Measurements from ENCODE around the gene MSH2.
A peak's percentile ranks its signal among the peaks of the same experiment; 100 is the strongest.

The MSH2 gene

DNA sequence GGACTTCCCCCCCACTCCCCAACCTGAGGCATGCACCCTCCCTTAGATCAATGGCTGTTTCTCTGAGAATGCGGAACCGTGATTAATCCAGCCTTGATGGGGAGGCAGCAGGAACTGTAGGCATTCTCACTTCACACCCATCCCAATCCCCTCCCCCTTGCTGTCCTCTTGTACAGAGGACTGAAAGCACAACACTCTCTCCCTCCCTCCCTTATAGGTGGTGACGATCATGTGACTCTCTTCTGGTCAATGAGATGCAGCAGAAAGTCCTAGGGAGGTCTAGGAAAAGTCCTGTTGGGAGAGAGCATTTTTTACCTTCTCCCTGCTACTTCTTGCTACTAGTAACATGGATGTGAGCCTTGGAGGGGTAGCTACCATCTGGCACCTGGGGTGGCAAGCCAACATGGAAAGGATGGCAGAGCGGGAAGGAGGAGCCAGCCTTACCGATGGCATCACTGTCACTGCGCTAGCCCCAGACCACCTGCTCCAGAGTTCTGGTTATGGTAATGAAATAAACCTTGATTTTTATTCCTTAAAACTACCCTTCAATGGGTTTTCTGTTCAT lies 106.9 kb downstream of the MSH2 start:
- DNase-seq, result no peak

DNA sequence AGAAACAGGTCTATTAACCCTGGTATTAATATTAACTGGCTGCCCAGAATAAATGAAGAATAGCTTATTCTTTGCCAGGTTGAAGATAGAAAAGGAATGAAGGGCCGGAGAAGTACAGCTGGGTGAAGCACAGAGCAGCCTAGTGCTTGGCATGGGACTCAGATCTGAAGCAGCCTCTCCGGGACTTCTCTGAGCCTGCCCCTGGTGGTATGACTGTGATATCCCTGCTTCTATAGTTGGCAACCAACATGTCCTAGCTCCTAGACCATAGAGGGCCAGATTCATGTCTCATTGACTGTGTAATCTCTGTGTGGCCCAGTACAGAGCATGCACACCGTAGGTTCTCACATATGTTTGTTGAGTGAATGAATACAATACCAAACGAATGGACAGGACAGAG lies 107.8 kb downstream of the MSH2 start:
- DNase-seq, result no peak

DNA sequence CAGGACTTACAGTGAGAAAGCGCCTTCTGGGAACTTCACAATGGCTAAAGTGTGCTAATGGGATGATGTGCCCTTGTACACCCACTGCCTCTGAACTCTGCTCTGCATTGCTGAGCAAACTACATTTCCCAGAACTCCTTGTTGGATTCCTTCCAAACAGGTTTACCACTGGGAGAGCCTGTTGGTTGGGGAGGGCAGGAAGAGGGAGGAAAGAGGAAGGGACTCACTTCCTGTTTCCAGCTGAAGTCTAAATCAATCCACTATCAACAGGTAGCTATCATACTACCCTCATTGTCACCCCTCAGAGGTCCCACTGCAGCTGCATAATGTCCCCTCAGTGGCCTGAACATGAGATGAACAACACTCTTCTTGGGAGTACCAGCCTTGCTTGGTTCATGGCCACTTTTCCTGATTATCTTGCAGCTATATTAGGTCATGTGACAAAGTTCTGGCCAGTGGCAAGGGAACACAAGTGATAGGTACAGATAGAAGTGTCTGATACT lies 109.7 kb downstream of the MSH2 start:
- no peak for DNase-seq

DNA sequence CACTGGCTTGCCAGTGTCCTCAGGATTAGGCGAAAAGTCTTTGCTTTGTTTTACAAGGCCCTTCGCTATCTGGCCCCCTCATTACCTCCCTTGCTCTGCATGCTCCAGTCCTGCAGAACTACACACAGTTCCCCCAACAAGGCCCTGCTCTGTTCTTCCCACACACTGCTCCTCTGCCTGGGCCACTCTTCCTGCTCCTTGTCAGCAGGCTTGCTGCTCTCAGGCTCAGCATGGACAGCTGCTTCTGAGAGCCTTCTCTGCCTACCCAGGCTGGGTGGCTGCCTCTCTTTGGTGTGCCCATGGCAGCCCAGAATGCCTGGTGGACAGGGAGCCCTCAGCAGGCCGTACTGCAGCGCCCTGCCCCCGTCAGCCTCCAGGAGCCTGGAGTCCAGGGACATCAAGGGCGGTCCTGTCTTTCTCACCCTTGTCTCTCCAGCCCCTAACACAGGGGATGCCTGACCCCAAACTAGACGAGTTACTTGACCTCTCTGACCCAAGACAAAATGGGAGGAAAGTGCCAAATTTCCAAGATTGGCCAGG lies 111.1 kb downstream of the MSH2 start:
- DNase-seq, result no peak

DNA sequence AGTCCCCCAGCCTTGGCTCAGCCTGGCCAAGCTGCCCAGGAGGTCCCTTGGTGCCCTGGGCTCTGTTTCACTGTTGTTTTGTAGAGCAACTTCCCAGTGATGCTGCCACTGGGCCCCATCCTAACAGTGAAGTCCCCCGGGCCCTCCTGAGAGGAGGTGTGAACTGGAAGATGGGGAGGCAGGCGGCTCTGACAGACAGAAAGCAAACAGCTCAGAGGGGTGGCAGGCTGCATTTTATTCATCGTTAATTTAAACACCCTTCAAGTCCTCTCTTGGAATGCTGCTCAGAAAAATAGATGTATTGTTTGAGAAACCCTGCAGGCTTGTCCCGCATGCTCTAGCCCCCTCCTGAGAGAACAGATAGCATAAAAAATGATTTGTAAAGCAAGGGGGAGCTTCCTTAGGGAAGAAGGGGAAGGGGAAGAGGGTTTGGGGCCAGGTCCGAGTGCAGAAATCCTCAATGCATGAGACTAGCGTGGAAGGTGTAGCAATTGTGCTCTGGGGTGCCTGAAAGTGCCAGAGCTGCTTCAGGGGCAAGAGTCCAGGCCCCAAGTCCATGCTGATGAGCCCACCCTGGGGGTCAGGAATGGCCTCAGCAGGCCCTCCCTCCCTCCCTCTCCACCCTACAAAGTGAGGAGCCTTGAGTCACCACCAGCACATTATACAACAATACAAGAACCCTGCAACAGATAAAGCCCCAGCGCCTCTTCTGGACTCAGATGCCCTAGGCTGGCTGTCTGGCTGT lies 113.6 kb downstream of the MSH2 start:
- DNase-seq, result no peak

DNA sequence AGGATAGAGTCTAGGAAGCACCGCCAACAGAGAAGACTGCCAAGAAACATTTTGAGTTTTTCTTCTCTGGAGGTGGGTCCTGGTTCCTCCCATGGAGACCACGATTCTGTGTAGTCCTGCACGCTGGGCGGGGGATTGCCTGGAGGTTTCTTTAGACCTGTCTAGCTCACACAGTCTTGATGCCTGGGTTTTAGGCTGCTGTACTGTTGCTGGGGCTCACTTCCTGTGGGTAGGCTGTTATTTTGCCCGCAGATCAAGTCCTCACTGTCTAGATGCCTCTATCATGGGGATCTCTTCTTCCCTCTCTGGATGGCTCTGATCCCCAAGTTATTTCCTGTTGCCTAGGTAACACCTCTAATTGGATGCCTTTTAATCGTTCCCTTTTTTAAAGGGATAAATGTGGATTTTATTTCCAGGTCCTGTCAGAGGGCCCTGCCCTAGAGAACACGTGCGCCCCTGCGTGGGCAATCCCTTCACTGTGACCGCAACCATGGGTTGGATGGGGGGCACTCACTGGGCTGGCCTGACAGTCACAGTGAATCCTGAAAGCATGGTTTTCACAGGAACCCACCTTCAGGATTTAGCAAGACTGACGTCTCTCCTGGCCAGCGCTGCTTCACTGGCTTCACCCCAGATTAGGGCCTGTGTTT lies 115.7 kb downstream of the MSH2 start:
- DNase-seq, result no peak

DNA sequence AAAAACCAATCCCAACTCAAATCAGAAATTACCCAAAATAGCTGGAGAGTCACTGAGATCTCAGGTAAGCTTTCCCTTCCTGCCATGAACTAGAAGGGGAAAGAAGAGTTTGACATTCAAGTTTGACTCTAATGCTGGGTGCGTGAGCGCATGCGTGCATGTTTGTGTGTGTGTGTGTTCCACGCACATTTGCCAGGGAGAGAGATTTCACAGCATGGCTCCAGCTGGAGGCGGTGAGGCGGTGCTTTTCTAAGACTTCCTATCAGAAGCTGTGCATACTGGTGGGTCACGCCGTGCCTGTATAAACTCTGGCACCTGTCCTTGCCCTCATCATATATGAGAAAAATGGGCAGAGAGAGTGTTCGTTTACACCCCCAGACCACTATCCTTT lies 116.2 kb downstream of the MSH2 start:
- no peak for DNase-seq

DNA sequence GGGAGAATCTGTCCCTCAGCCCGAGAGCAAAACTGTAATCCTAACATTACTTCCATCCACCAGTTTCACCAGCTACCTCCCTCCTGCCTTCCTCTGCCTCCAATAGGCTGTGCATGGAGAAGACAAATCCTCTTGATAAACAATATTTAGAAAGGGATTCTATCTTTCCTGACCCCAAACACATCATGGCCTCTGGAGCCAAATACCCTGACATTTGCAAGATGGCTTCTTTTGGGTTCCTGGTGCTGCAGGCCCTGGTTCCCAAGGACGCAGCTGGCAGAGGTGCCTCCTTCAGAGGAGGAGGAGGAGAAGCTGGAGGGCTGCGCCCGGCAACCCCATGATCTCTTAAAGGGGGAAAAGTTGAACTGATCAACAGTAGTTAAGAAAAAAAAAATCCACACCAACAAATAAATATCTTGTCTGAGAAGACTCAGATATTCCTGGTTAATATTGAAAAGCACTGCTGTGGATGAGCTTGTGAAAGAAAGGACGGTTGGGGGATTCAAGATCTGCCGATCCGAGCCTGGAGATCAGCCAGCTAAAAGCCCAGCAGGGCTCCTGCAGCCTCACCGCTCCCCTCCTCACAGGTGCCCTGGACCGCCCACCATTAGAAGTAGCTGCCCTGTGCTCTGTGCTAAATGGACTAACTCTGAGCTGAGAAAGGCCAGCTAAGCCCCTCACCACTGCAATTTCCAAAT lies 116.8 kb downstream of the MSH2 start:
- no peak for DNase-seq

DNA sequence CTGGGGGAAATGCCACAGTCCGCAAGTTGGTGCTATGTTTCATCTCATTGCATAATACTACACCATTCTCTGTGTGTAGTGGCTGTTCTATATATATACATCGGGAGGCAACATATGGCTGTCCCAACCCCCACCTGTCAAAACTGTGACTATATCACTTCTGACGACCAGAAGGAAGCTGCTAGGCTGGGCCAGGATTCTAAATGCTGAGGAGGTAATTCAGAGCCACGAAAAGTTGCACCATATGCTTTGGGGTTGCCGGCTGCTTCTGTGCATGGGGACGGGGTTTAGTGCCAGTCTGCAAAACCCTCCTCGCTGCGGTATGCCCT lies 117.3 kb downstream of the MSH2 start:
- DNase-seq, result peak in 1 of 5 donors; percentile 14

DNA sequence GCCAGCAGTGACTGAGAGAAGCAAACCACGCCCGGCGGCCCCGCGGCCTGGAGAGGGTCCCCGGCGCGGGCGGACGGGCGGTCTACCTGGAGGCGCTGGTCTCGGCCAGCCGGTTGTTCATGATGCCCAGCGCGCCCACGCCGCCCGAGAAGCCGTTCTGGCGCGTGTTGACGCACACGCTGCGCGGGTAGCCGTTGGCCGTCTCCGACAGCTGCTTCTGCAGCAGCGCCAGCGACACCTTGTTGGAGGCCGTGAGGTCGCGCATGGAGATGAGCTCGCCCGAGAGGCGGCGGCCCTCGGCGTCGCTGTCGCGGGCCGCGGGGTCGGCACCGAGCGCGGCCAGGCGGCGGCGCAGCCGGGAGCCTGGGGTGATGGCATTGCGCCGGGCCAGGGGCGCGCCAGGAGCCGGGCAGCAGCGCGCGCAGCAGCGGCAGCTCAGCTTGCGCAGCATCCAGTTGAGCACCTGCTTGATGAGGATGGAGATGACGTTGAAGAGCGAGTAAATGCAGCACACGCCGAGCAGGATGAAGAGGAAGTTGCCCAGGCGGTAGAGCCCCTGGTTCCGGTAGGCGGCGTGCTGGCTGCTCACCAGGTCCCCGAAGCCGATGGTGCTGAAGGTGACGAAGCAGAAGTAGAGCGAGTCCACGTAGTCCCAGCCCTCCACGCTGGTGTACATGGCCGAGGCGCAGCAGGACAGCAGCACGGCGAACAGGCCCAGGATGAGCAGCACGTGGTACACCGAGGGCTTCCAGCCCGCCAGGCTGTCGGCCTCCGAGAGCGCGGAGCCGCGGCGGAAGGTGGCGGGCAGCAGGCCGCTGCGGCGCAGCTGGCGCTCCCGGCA lies 118.1 kb downstream of the MSH2 start:
- peak; percentile 33 to 92 (median 51) for DNase-seq

DNA sequence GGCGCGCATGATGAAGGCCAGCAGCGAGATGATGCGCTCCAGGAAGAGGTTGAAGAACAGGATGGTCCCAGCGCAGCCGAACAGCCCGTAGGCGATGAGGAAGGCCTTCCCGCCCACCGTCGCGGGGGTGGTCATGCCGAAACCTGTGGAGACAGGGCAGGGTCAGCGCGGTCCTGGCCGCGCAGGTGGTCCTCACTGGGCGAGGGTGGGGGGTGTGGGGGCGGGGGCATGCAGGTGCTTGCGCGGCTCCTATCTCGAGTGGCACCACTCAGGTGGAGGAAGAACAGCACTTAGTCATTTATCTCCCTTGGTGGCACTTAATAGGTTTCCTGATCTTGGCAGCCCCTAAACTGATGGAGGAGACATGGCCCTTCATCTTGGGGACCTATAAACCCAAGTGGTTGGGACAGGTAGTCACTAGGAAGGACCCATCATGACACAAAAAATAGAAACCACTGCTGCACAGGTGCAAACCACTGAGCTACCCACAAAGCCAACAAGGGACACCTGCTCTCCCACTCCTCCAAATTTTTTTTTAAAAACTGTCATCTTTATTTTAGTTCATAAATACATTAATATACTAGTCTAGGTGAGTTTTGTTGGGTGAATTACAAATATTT lies 118.8 kb downstream of the MSH2 start:
- DNase-seq, result peak in 1 of 5 donors; percentile 8

DNA sequence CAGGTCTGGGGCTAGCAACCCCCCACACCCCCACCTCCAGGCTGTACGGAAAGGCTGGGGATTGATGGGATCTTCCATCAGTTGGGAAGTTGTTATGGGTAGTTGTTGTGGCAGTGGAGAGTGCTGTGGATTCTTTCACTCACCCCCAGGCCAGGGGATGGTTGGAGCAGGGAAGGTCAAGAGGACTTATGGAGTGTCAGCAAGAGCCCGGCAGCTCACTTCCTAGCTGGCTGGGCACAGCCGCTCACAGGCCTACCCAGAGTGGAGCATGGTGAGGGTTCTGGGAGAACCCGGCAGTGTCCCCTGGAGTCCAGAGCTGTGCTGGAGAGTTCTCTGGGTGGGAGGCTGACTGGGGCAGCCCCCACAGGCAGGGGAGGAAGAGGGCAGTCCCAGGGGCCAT lies 122.2 kb downstream of the MSH2 start:
- DNase-seq, result no peak

DNA sequence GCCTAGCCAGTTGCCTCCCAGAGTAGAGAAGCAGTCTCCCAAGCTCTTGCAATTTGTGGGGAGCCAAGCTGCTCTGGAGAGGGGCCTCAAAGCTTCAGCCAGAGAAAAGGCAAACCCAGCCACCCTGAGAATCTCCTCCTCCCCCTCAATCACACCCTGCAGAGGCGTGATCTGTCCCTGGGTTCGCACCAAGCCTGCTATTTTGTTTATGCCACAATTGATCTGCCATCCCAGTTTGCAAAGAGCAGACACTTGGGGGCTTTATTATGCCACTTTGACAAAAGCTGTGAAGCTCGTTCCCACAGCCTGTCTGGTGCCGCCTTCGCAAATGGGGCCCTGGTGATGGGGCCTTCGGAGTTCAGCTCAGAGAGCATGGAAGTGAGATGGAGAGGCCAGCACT lies 125.5 kb downstream of the MSH2 start:
- DNase-seq, result no peak

DNA sequence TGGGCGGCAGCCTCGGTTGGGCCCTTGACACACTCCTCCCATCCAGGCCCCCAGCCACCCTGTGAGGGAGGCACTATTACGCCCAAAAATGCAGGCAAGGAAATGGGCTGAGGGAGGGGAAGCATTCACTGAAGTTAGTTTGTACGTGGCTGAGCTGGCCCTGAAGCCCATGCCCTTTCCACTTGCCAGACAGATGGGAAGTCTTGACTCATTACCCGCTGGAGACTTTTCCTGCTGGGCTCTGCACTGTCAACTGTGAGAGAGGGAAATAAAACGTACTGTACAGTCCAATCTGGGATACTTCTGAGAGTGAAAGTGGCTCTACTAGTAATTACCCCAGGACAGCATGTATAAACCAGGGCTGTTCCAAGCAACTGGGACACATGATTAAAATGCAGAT lies 125.9 kb downstream of the MSH2 start:
- no peak for DNase-seq

DNA sequence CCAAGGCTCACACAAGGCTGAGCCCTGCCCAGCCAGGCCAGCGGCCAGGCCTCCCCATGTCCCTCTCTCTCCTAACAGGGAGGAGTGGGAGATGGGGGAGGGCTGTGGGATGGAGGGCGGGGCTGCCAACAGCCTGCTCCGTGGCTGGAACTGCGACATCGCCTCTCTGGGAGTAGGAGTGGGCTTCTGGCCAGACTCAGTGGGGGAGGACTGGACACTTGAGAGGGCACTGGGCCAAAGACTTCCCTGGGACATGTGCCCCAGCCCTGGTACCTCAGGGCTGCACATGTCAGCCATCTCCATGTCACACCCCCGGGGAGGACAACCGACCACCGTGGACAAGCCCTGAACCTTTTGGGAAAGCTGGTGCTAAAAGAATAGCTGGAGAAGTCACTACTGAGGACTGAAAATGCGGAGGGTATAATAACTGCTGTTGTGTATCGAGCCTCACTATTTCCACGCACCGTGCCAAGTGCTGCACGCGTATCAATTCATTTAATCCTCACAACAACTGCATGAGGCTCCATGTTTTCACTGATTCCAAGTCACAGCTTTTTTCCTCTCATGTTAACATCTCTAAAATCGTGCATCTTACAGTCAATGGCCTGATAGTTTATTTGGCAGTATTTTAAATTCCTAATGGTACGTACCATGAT lies 127.3 kb downstream of the MSH2 start:
- no peak for DNase-seq

DNA sequence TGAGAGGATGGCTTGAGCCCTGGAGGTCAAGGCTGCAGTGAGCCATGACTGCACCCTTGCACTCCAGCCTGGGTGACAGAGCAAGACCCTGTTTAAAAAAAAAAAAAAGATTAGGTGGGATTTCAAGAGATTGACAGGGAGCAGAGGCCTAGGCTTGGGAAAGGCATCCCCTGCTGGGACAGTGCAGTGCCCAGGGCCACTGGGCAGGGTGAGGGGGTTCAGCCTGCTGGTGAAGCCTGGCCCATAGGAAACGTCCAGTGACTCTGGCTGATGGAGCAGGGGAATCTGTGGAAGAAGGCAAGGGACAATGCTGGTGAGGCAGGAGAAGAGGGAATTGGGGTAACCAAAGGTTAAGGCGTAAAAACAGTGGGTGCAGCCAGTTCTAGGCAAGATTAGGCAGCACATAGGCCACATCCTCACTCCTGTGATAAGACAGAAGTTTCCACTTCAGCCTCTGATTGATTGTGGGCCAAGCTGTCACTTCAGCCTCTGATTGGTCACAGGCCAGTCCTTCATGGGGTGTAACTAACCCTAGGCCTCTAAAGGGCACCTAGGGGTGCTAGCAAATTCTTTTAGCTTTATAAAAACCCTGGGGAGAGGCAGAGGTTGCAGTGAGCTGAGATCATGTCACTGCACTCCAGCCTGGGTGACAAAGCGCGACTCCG lies 128.6 kb downstream of the MSH2 start:
- no peak for DNase-seq

Data from T-helper 1 cell (primary cell).